GM23248 (cell line): Measurements from ENCODE around the gene WDR74. TPM values are rescaled to one million over a fixed set of nuclear protein-coding genes. Genes with fewer than 3 reads are reported as not detected.

ENCODE experiments used
- DNase-seq: peaks from one replicate; pipeline ENCODE4 v3.0.0-alpha.2; 2015
- H2AFZ ChIP-seq: fragments of 200-600 bp; sonication (generic); 2 replicates; pipeline ENCODE4 v1.6.1; 2016; ENCODE audit warnings: antibody characterized with exemption
- H3F3A ChIP-seq: fragments of 200-600 bp; sonication (generic); 2 replicates; pipeline ENCODE4 v1.6.1; 2016; ENCODE audit warnings: mild to moderate bottlenecking, antibody characterized with exemption, mixed run types; ENCODE audit not compliant: insufficient read depth
- H3K27ac ChIP-seq: fragments of 200-600 bp; sonication (generic); 2 replicates; pipeline ENCODE4 v1.5.1; 2016; ENCODE audit warnings: mild to moderate bottlenecking
- H3K27me3 ChIP-seq: fragments of 200-600 bp; sonication (generic); replicated peaks from 2 replicates; pipeline ENCODE4 v1.6.1; 2016; ENCODE audit warnings: mild to moderate bottlenecking; ENCODE audit not compliant: insufficient read depth
- H3K36me3 ChIP-seq: fragments of 200-600 bp; sonication (generic); 2 replicates; pipeline ENCODE4 v1.6.1; 2016; ENCODE audit warnings: low read depth, mild to moderate bottlenecking
- H3K4me1 ChIP-seq: fragments of 200-600 bp; sonication (generic); 2 replicates; pipeline ENCODE4 v1.6.1; 2016; ENCODE audit warnings: mild to moderate bottlenecking; ENCODE audit not compliant: insufficient read depth
- H3K4me2 ChIP-seq: fragments of 200-600 bp; sonication (generic); one replicate; pipeline ENCODE4 v1.6.1; 2016; ENCODE audit warnings: mild to moderate bottlenecking; ENCODE audit not compliant: unreplicated experiment
- H3K4me3 ChIP-seq: fragments of 200-600 bp; sonication (generic); 2 replicates; pipeline ENCODE4 v1.5.1; 2016; ENCODE audit warnings: mild to moderate bottlenecking
- H3K79me2 ChIP-seq: fragments of 200-600 bp; sonication (generic); 2 replicates; pipeline ENCODE4 v1.6.1; 2016; ENCODE audit warnings: mild to moderate bottlenecking; ENCODE audit not compliant: insufficient read depth
- H3K9ac ChIP-seq: fragments of 200-600 bp; sonication (generic); 2 replicates; pipeline ENCODE4 v1.6.1; 2016; ENCODE audit warnings: mild to moderate bottlenecking
- H3K9me2 ChIP-seq: fragments of 200-600 bp; sonication (generic); 2 replicates; pipeline ENCODE4 v1.6.1; 2016; ENCODE audit warnings: mixed run types, mild to moderate bottlenecking, moderate library complexity; ENCODE audit not compliant: insufficient read depth
- H3K9me3 ChIP-seq: fragments of 200-600 bp; sonication (generic); one replicate; pipeline ENCODE4 v1.6.1; 2017; ENCODE audit warnings: low read depth
- H4K20me1 ChIP-seq: fragments of 200-600 bp; sonication (generic); 2 replicates; pipeline ENCODE4 v1.6.0; 2016; ENCODE audit not compliant: insufficient read depth
- EZH2 ChIP-seq: fragments of 200-600 bp; sonication (generic); IDR thresholded peaks from 2 replicates; pipeline ENCODE4 v1.6.1; 2018; ENCODE audit warnings: antibody characterized with exemption, mild to moderate bottlenecking; ENCODE audit not compliant: insufficient read depth, poor library complexity, severe bottlenecking
- EZH2phosphoT487 ChIP-seq: fragments of 200-600 bp; sonication (generic); IDR thresholded peaks from 2 replicates; pipeline ENCODE4 v1.6.1; 2018; ENCODE audit warnings: antibody characterized with exemption, moderate library complexity, mild to moderate bottlenecking, low read depth; ENCODE audit not compliant: insufficient read depth
- WGBS, 2 experiments: methylation state at CpG; one replicate each; pipeline ENCODE4 v1.1.6; 2015 to 2017; ENCODE audit warnings: low lambda C conversion rate in 2 of 2, low coverage in 1 of 2; ENCODE audit errors: missing lambda C conversion rate in 2 of 2; 5-methylcytosine and 5-hydroxymethylcytosine counted together
- in situ Hi-C: fragments of 300-500 bp; cut with MboI; formaldehyde crosslinking; loops from 2 replicates; pipeline ENCODE4 v1.15.0; 2020
- polyA plus RNA-seq: library from polyadenylated mRNA; unstranded; fragments of >200 nt; fragmentation: Nextera tagmentation; extraction: Ambion mirVana; gene quantifications from 2 replicates; pipeline ENCODE4 v1.2.1, GENCODE V29; 2016
- total RNA-seq: library from RNA; depleted of rRNA; stranded (reverse); fragments of >200 nt; shearing (Covaris generic); gene quantifications from 2 replicates; pipeline ENCODE4 v1.2.3, GENCODE V29; 2014

Gene WDR74
- total and polyA plus RNA-seq, 2 experiments from 2014 or later = 33.6 to 50.4 TPM

GRCh38 chr11:62823677-62824076 is 15.7 kb downstream of the WDR74 start:
- 75 to 88% methylated on average over 3 of the region's 3 CpGs for WGBS, 2 experiments
- Histone ChIP-seq H2AFZ (no peak overlapping the region), H3K79me2 (peaks cover 65% of the 10 kb centered on the region), H3K9ac (no peak overlapping the region), H3K9me3 (no peaks in the 10 kb centered on the region), H3F3A (0 out of 2 replicates have a peak, but pooled peaks cover 6% of the 10 kb centered on the region), H3K27ac (no peak overlapping the region), H4K20me1 (no peaks in the 10 kb centered on the region; the same call in 1 of the 2 replicates), H3K4me1 (no peaks in the 10 kb centered on the region), H3K36me3 (peaks cover 69% of the 10 kb centered on the region), H3K27me3 (no peaks in the 10 kb centered on the region), H3K4me2 (no peak overlapping the region), H3K9me2 (no peaks in the 10 kb centered on the region), H3K4me3 (no peak overlapping the region)
- no peak for TF ChIP-seq EZH2
- no peak for TF ChIP-seq EZH2phosphoT487
- no peak for DNase-seq
- in situ Hi-C loops = no loop called here

DNA sequence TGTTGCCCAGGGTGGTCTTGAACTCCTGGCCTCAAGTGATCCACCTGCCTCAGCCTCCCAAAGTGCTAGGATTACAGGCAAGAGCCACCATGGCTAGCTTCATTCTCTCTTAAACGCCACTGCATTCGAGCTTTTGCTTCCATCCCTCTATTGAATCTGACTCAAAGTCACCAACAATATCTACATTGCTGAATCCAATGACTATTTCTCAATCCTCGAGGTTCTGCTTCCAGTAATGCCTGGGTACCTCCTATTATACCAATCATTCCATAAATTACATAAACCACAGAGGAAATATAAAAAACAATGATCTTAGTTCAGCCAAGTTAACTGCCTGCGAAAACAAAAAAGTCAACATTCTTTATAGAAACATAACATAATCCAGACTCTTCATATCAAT is 22.3 kb downstream of the WDR74 start:
- H2AFZ ChIP-seq = no peak overlapping the region
- no peak overlapping the region for H3K27ac ChIP-seq
- H3K36me3 ChIP-seq = peaks cover 55% of the 10 kb centered on the region
- H3K4me3 ChIP-seq = no peak overlapping the region
- TF ChIP-seq EZH2 (no peak), EZH2phosphoT487 (no peak)
- H4K20me1 ChIP-seq = no peaks in the 10 kb centered on the region; the same call in 1 of the 2 replicates
- DNase-seq = no peak
- no peaks in the 10 kb centered on the region for H3K9me2 ChIP-seq
- no peaks in the 10 kb centered on the region for H3K27me3 ChIP-seq
- H3K4me1 ChIP-seq = no peaks in the 10 kb centered on the region
- peaks cover 5% of the 10 kb centered on the region; the same call in 1 of the 2 replicates for H3F3A ChIP-seq
- H3K9ac ChIP-seq = no peak overlapping the region
- WGBS, 2 experiments = 88 to 91% methylated on average over 4 of the region's 4 CpGs
- H3K9me3 ChIP-seq = no peaks in the 10 kb centered on the region
- no peak overlapping the region for H3K4me2 ChIP-seq
- in situ Hi-C loops = no loop called here
- H3K79me2 ChIP-seq = peaks cover 19% of the 10 kb centered on the region; the same call in 1 of the 2 replicates

DNA sequence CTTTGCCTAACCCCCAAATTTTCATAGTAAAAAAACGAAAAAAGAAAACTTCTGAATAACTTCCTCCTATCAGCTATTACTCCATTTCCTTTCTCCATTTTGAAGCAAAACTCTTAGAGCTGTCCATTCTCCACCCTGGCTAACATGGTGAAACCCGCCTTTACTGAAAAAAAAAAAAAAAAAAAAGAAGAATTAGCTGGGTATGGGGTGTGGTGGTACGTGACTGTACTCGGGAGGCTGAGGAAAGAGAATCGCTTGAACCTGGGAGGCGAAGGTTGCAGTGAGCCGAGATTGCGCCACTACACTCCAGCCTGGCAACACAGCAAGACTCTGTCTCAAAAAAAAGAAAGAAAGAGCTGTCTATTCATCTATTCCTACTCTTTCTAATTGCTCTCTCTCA is 22.8 kb downstream of the WDR74 start:
- Histone ChIP-seq H3K79me2 (peaks cover 16% of the 10 kb centered on the region; the same call in 1 of the 2 replicates), H3K27ac (no peak overlapping the region), H4K20me1 (no peaks in the 10 kb centered on the region; the same call in 1 of the 2 replicates), H3K9me2 (no peaks in the 10 kb centered on the region), H3K27me3 (no peaks in the 10 kb centered on the region), H3K36me3 (peaks cover 52% of the 10 kb centered on the region), H3K9ac (no peak overlapping the region), H3K4me2 (no peak overlapping the region), H3K4me1 (no peaks in the 10 kb centered on the region), H3K4me3 (no peak overlapping the region), H3F3A (peaks cover 10% of the 10 kb centered on the region; the same call in 1 of the 2 replicates), H2AFZ (no peak overlapping the region), H3K9me3 (no peaks in the 10 kb centered on the region)
- in situ Hi-C loops = no loop called here
- DNase-seq = no peak
- 95 to 98% methylated on average over 8 of the region's 8 CpGs for WGBS, 2 experiments
- TF ChIP-seq EZH2phosphoT487 = no peak
- no peak for TF ChIP-seq EZH2

GRCh38 chr11:62811659-62812058 is 27.7 kb downstream of the WDR74 start:
- no peak overlapping the region for H3K4me3 ChIP-seq
- peaks cover 43% of the 10 kb centered on the region for H3F3A ChIP-seq
- H3K4me1 ChIP-seq = peaks cover 13% of the 10 kb centered on the region
- no peak overlapping the region for H3K9ac ChIP-seq
- DNase-seq = no peak
- H3K9me2 ChIP-seq = no peaks in the 10 kb centered on the region
- no peak overlapping the region for H3K4me2 ChIP-seq
- in situ Hi-C loops = no loop called here
- peaks cover 21% of the 10 kb centered on the region for H3K36me3 ChIP-seq
- 27 to 34% methylated on average over 2 of the region's 2 CpGs for whole genome bisulfite sequencing, 2 experiments
- no peak overlapping the region for H3K27ac ChIP-seq
- no peaks in the 10 kb centered on the region for H3K9me3 ChIP-seq
- H2AFZ ChIP-seq = no peak overlapping the region
- no peak for TF ChIP-seq EZH2phosphoT487
- TF ChIP-seq EZH2 = no peak
- no peaks in the 10 kb centered on the region for H3K27me3 ChIP-seq
- H3K79me2 ChIP-seq = no peaks in the 10 kb centered on the region
- no peaks in the 10 kb centered on the region for H4K20me1 ChIP-seq

- Histone ChIP-seq H3K9ac (no peak overlapping the region), H2AFZ (no peak overlapping the region), H3K9me2 (no peaks in the 10 kb centered on the region), H3K4me1 (peaks cover 20% of the 10 kb centered on the region), H3K4me3 (no peak overlapping the region), H3K27me3 (no peaks in the 10 kb centered on the region), H3F3A (peaks cover 50% of the 10 kb centered on the region), H3K79me2 (no peaks in the 10 kb centered on the region), H3K36me3 (peaks cover 12% of the 10 kb centered on the region), H3K4me2 (no peak overlapping the region), H3K27ac (no peak overlapping the region), H3K9me3 (no peaks in the 10 kb centered on the region), H4K20me1 (no peaks in the 10 kb centered on the region)
- DNase-seq = no peak
- WGBS, 2 experiments = 6 to 12% methylated on average over 1 of the region's 1 CpG
- in situ Hi-C loops = no loop called here
- TF ChIP-seq EZH2phosphoT487 (no peak), EZH2 (no peak)
Measured at GRCh38 chr11:62810748-62811147, 28.6 kb downstream of the WDR74 start.
